Mesenchymal stem cell (in vitro differentiated cells and primary cell): ENCODE measurements around the gene FRRS1L.

Experiments used
- DNase-seq: peaks from one replicate; pipeline ENCODE4 v3.0.0-alpha.2; 2013
- H2AFZ ChIP-seq: one replicate; pipeline ENCODE4 v1.6.1; 2013; ENCODE audit warnings: low read depth, mild to moderate bottlenecking, control low read depth, inconsistent platforms, low read length, moderate library complexity
- H2AK5ac ChIP-seq: 2 replicates; pipeline ENCODE4 v1.6.1; 2013; ENCODE audit warnings: low read length, moderate library complexity, mild to moderate bottlenecking, inconsistent platforms; ENCODE audit not compliant: severe bottlenecking
- H2BK120ac ChIP-seq: one replicate; pipeline ENCODE4 v1.6.1; 2013; ENCODE audit warnings: low read depth, mild to moderate bottlenecking, inconsistent platforms, low read length, moderate library complexity
- H2BK12ac ChIP-seq, 2 experiments: one replicate each; pipeline ENCODE4 v1.6.1; 2013; ENCODE audit warnings: inconsistent platforms in 2 of 2, low read length in 2 of 2, mild to moderate bottlenecking in 2 of 2, moderate library complexity in 2 of 2, control low read depth in 1 of 2
- H2BK15ac ChIP-seq: one replicate; pipeline ENCODE4 v1.6.1; 2013; ENCODE audit warnings: mild to moderate bottlenecking, low read depth, inconsistent platforms; ENCODE audit not compliant: poor library complexity, severe bottlenecking
- H2BK5ac ChIP-seq: 2 replicates; pipeline ENCODE4 v1.6.1; 2013; ENCODE audit warnings: low read depth, mild to moderate bottlenecking, low read length, control low read depth, inconsistent platforms; ENCODE audit not compliant: poor library complexity, severe bottlenecking
- H3K14ac ChIP-seq, 2 experiments: one replicate each; pipeline ENCODE4 v1.6.1; 2013; ENCODE audit warnings: inconsistent platforms in 2 of 2, low read length in 2 of 2, control low read depth in 1 of 2, mild to moderate bottlenecking in 1 of 2, moderate library complexity in 1 of 2
- H3K18ac ChIP-seq, 2 experiments: one replicate each; pipeline ENCODE4 v1.6.1; 2013; ENCODE audit warnings: inconsistent platforms in 2 of 2, low read length in 2 of 2, control low read depth in 1 of 2, low read depth in 1 of 2, mild to moderate bottlenecking in 1 of 2
- H3K23ac ChIP-seq, 2 experiments: one replicate each; pipeline ENCODE4 v1.6.1; 2013; ENCODE audit warnings: inconsistent platforms in 2 of 2, low read length in 2 of 2, mild to moderate bottlenecking in 2 of 2, moderate library complexity in 2 of 2, control low read depth in 1 of 2
- H3K27ac ChIP-seq: 2 replicates; pipeline ENCODE4 v1.5.1; 2013; ENCODE audit warnings: mild to moderate bottlenecking, moderate library complexity, low read length, control low read depth, inconsistent platforms; ENCODE audit not compliant: poor library complexity, severe bottlenecking
- H3K27me3 ChIP-seq, 2 experiments: 2 replicates each; pipeline versions ENCODE4 v1.6.1 to v1.7.0; 2013; ENCODE audit warnings: low read length in 2 of 2, mild to moderate bottlenecking in 2 of 2, moderate library complexity in 2 of 2, control low read depth in 1 of 2, inconsistent platforms in 1 of 2; ENCODE audit not compliant: control insufficient read depth in 1 of 2, insufficient read depth in 1 of 2
- H3K36me3 ChIP-seq, 2 experiments: 2 replicates each; pipeline versions ENCODE4 v1.6.1 to v1.7.0; 2013; ENCODE audit warnings: low read length in 2 of 2, control low read depth in 1 of 2, inconsistent platforms in 1 of 2, low read depth in 1 of 2, mild to moderate bottlenecking in 1 of 2; ENCODE audit not compliant: insufficient read depth in 2 of 2, control insufficient read depth in 1 of 2
- H3K4ac ChIP-seq, 2 experiments: one replicate each; pipeline ENCODE4 v1.6.1; 2013; ENCODE audit warnings: inconsistent platforms in 2 of 2, low read length in 2 of 2, mild to moderate bottlenecking in 2 of 2, moderate library complexity in 2 of 2, control low read depth in 1 of 2, low read depth in 1 of 2
- H3K4me1 ChIP-seq: 2 replicates; pipeline ENCODE4 v1.6.1; 2013; ENCODE audit warnings: low read depth, low read length, control low read depth; ENCODE audit not compliant: control insufficient read depth, insufficient read depth
- H3K4me2 ChIP-seq: 2 replicates; pipeline ENCODE4 v1.6.1; 2013; ENCODE audit warnings: low read length, mild to moderate bottlenecking, inconsistent platforms; ENCODE audit not compliant: poor library complexity, severe bottlenecking
- H3K4me3 ChIP-seq, 2 experiments: 2 replicates each; pipeline versions ENCODE4 v1.5.1 to v1.7.0; 2013; ENCODE audit warnings: low read length in 2 of 2, mild to moderate bottlenecking in 2 of 2, control low read depth in 1 of 2, low read depth in 1 of 2; ENCODE audit not compliant: insufficient read depth in 1 of 2
- H3K79me1 ChIP-seq: replicated peaks from 2 replicates; pipeline ENCODE4 v1.6.1; 2013; ENCODE audit warnings: mild to moderate bottlenecking, control low read depth, low read length, inconsistent platforms; ENCODE audit not compliant: poor library complexity, severe bottlenecking
- H3K9ac ChIP-seq: 2 replicates; pipeline ENCODE4 v1.7.0; 2013; ENCODE audit warnings: mild to moderate bottlenecking, low read length, moderate library complexity
- H3K9me3 ChIP-seq: 2 replicates; pipeline ENCODE4 v1.7.0; 2013; ENCODE audit warnings: mild to moderate bottlenecking, low read length; ENCODE audit not compliant: control insufficient read depth
- H4K8ac ChIP-seq: one replicate; pipeline ENCODE4 v1.6.1; 2013; ENCODE audit warnings: inconsistent platforms, mild to moderate bottlenecking, low read length, moderate library complexity
- H4K91ac ChIP-seq: one replicate; pipeline ENCODE4 v1.6.1; 2013; ENCODE audit warnings: mild to moderate bottlenecking, low read length, inconsistent platforms
- WGBS: methylation state at CpG from one replicate; pipeline ENCODE4 v1.1.7; 2013; ENCODE audit warnings: mixed read lengths; 5-methylcytosine and 5-hydroxymethylcytosine counted together

FRRS1L gene

GRCh38 chr9:109095321-109095720, 71.7 kb downstream of the FRRS1L start:
- peaks cover 3 to 35% of the 10 kb centered on the region in 2 experiments for H3K36me3 ChIP-seq
- no peak overlapping the region for H3K23ac ChIP-seq
- H4K8ac ChIP-seq: no peak overlapping the region
- no peak overlapping the region for H3K4ac ChIP-seq
- H3K4me3 ChIP-seq: no peak overlapping the region
- H2BK5ac ChIP-seq: no peak overlapping the region
- peaks cover 22% of the 10 kb centered on the region for H3K79me1 ChIP-seq
- no peak overlapping the region for H3K18ac ChIP-seq
- H3K9ac ChIP-seq: no peak overlapping the region
- no peak overlapping the region for H3K27ac ChIP-seq
- 92% methylated on average over 2 of the region's 3 CpGs for WGBS
- H2AK5ac ChIP-seq: no peak overlapping the region
- H2AFZ ChIP-seq: no peak overlapping the region
- no peak overlapping the region for H3K4me2 ChIP-seq
- H3K9me3 ChIP-seq: no peaks in the 10 kb centered on the region
- DNase-seq: no peak
- H4K91ac ChIP-seq: no peak overlapping the region
- no peak overlapping the region for H2BK12ac ChIP-seq
- peaks cover 14% of the 10 kb centered on the region for H3K4me1 ChIP-seq
- H2BK15ac ChIP-seq: no peak overlapping the region
- no peak overlapping the region for H2BK120ac ChIP-seq
- H3K27me3 ChIP-seq: no peaks in the 10 kb centered on the region
- H3K14ac ChIP-seq: no peak overlapping the region

GRCh38 chr9:109094268-109094667, 72.8 kb downstream of the FRRS1L start:
- Histone ChIP-seq H3K4me3 (no peak overlapping the region), H3K79me1 (peaks cover 22% of the 10 kb centered on the region), H3K27me3 (no peaks in the 10 kb centered on the region), H3K4me1 (peaks cover 12% of the 10 kb centered on the region), H3K9ac (no peak overlapping the region), H2BK120ac (no peak overlapping the region), H3K18ac (no peak overlapping the region), H2BK12ac (no peak overlapping the region), H3K27ac (no peak overlapping the region), H4K8ac (no peak overlapping the region), H2AK5ac (no peak overlapping the region), H3K36me3 (peaks cover 3 to 40% of the 10 kb centered on the region in 2 experiments), H3K14ac (no peak overlapping the region), H3K4me2 (no peak overlapping the region), H2BK15ac (no peak overlapping the region), H3K23ac (no peak overlapping the region), H2BK5ac (no peak overlapping the region), H4K91ac (no peak overlapping the region), H3K4ac (no peak overlapping the region), H3K9me3 (no peaks in the 10 kb centered on the region), H2AFZ (no peak overlapping the region)
- 98% methylated on average over 6 of the region's 6 CpGs for WGBS
- DNase-seq: no peak

DNA sequence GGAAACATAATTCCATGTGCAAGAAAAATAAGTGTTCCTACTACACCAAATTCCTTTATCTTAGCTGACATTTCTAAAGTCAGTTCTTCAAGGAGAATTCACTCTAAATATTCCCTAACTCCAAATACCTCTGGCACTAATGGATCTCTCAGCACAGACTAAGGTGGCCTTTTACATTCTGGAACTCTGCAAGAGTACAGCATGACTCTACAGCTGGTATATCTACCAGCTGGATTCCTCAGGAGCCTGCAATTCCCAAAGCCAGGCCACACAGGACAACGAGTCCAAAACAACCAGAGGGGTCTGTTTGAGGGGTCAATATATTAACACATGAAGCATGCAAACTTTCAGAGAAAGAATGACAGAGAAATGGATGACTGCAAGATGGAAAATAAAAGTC, 74.5 kb downstream of the FRRS1L start:
- no peak overlapping the region for H3K4me2 ChIP-seq
- H3K4ac ChIP-seq: no peak overlapping the region
- H3K4me3 ChIP-seq: no peak overlapping the region
- no peak overlapping the region for H3K9ac ChIP-seq
- H3K23ac ChIP-seq: no peak overlapping the region
- no peak overlapping the region for H3K27ac ChIP-seq
- no peaks in the 10 kb centered on the region for H3K27me3 ChIP-seq
- H3K9me3 ChIP-seq: no peaks in the 10 kb centered on the region
- H2BK5ac ChIP-seq: no peak overlapping the region
- H3K4me1 ChIP-seq: peaks cover 12% of the 10 kb centered on the region
- no peak overlapping the region for H2BK120ac ChIP-seq
- H4K8ac ChIP-seq: no peak overlapping the region
- DNase-seq: no peak
- 100% methylated on average over 1 of the region's 1 CpG for WGBS
- H2BK12ac ChIP-seq: no peak overlapping the region
- H3K14ac ChIP-seq: no peak overlapping the region
- no peak overlapping the region for H3K18ac ChIP-seq
- H2AK5ac ChIP-seq: no peak overlapping the region
- no peak overlapping the region for H4K91ac ChIP-seq
- peaks cover 8 to 53% of the 10 kb centered on the region in 2 experiments for H3K36me3 ChIP-seq
- H3K79me1 ChIP-seq: peaks cover 28% of the 10 kb centered on the region
- H2AFZ ChIP-seq: no peak overlapping the region
- no peak overlapping the region for H2BK15ac ChIP-seq

GRCh38 chr9:109092051-109092580, 74.9 kb downstream of the FRRS1L start:
- Histone ChIP-seq H3K4ac (no peak overlapping the region), H3K27me3 (no peaks in the 10 kb centered on the region), H3K27ac (no peak overlapping the region), H3K23ac (no peak overlapping the region), H3K79me1 (peaks cover 28% of the 10 kb centered on the region), H2BK5ac (no peak overlapping the region), H2BK12ac (no peak overlapping the region), H4K8ac (no peak overlapping the region), H2AFZ (no peak overlapping the region), H2BK15ac (no peak overlapping the region), H2AK5ac (no peak overlapping the region), H2BK120ac (no peak overlapping the region), H4K91ac (no peak overlapping the region), H3K9ac (no peak overlapping the region), H3K14ac (no peak overlapping the region), H3K36me3 (peaks cover 8 to 57% of the 10 kb centered on the region in 2 experiments), H3K18ac (no peak overlapping the region), H3K9me3 (no peaks in the 10 kb centered on the region), H3K4me3 (no peak overlapping the region), H3K4me2 (no peak overlapping the region), H3K4me1 (peaks cover 11% of the 10 kb centered on the region)
- no peak for DNase-seq
